Neural cell (in vitro differentiated cells): Measurements from ENCODE around the gene MEGF11. TPM values are rescaled to one million over a fixed set of nuclear protein-coding genes. Genes with fewer than 3 reads are reported as not detected.
"Not testable (repeated sequence)": the region's sequence is repeated elsewhere in the genome, so short reads cannot be mapped to it uniquely, and the experiment has no call there.

ENCODE experiments used
- H2AFZ ChIP-seq: fragments of 200-600, 300-800 bp; sonication (generic), shearing (Covaris generic); 2 replicates; pipeline ENCODE4 v1.6.0; 2014; ENCODE audit warnings: low read depth, mild to moderate bottlenecking, antibody characterized with exemption, low read length, moderate library complexity
- H3F3A ChIP-seq: fragments of 200-600 bp; shearing (Covaris generic); 2 replicates; pipeline ENCODE4 v1.6.1; 2016; ENCODE audit warnings: mild to moderate bottlenecking, moderate library complexity, mixed read lengths, antibody characterized with exemption, low read length; ENCODE audit not compliant: insufficient read depth, poor library complexity, severe bottlenecking
- H3K27ac ChIP-seq: fragments of 200-600, 300-800 bp; sonication (generic), shearing (Covaris generic); 2 replicates; pipeline ENCODE4 v1.5.1; 2014; ENCODE audit warnings: mild to moderate bottlenecking, low read length, moderate library complexity
- H3K27me3 ChIP-seq: fragments of 300-800, 200-600 bp; sonication (generic), shearing (Covaris generic); 2 replicates; pipeline ENCODE4 v1.6.0; 2014; ENCODE audit warnings: mild to moderate bottlenecking, low read depth, low read length, moderate library complexity; ENCODE audit not compliant: insufficient read depth
- H3K36me3 ChIP-seq: fragments of 300-800, 200-600 bp; sonication (generic), shearing (Covaris generic); 2 replicates; pipeline ENCODE4 v1.5.1; 2014; ENCODE audit warnings: mild to moderate bottlenecking, antibody characterized with exemption, low read length, moderate library complexity; ENCODE audit not compliant: insufficient read depth
- H3K4me2 ChIP-seq: fragments of 300-800, 200-600 bp; sonication (generic), shearing (Covaris generic); 2 replicates; pipeline ENCODE4 v1.6.0; 2014; ENCODE audit warnings: mild to moderate bottlenecking, low read length
- H3K4me3 ChIP-seq: fragments of 300-800, 200-600 bp; sonication (generic), shearing (Covaris generic); 2 replicates; pipeline ENCODE4 v1.5.1; 2014; ENCODE audit warnings: mild to moderate bottlenecking, low read length, moderate library complexity
- H3K79me2 ChIP-seq: fragments of 200-600 bp; shearing (Covaris generic); replicated peaks from 2 replicates; pipeline ENCODE4 v1.6.0; 2014; ENCODE audit warnings: mild to moderate bottlenecking, low read length, moderate library complexity; ENCODE audit not compliant: insufficient read depth
- H3K9ac ChIP-seq: fragments of 300-800, 200-600 bp; sonication (generic), shearing (Covaris generic); 2 replicates; pipeline ENCODE4 v1.6.1; 2016; ENCODE audit warnings: mild to moderate bottlenecking, low read length, mixed read lengths
- H3K9me2 ChIP-seq: fragments of 200-600 bp; shearing (Covaris generic); 2 replicates; pipeline ENCODE4 v1.6.1; 2016; ENCODE audit warnings: mild to moderate bottlenecking, low read length, mixed read lengths; ENCODE audit not compliant: insufficient read depth
- H3K9me3 ChIP-seq: fragments of 200-600, 300-800 bp; sonication (generic), shearing (Covaris generic); 2 replicates; pipeline ENCODE4 v1.6.1; 2016; ENCODE audit warnings: mild to moderate bottlenecking, mixed run types, low read length, moderate library complexity, mixed read lengths
- H4K20me1 ChIP-seq: fragments of 200-600 bp; shearing (Covaris generic); 2 replicates; pipeline ENCODE4 v1.6.1; 2016; ENCODE audit warnings: mild to moderate bottlenecking, mixed run types; ENCODE audit not compliant: insufficient read depth
- EZH2 ChIP-seq: fragments of 200-600, 300-800 bp; shearing (Covaris generic), sonication (generic); IDR thresholded peaks from 2 replicates; pipeline ENCODE4 v1.6.1; 2014; ENCODE audit warnings: antibody characterized with exemption, low read length, borderline replicate concordance, mild to moderate bottlenecking; ENCODE audit not compliant: insufficient read depth, poor library complexity, severe bottlenecking
- MXI1 ChIP-seq: fragments of 450-650 bp; conservative IDR thresholded peaks from 2 replicates; pipeline ENCODE4 v1.6.1; 2014; ENCODE audit warnings: antibody characterized with exemption, mild to moderate bottlenecking; ENCODE audit not compliant: poor library complexity, severe bottlenecking
- RAD21 ChIP-seq: fragments of 450-650 bp; conservative IDR thresholded peaks from 2 replicates; pipeline ENCODE4 v1.6.1; 2014; ENCODE audit warnings: antibody characterized with exemption, mild to moderate bottlenecking, moderate library complexity
- SMC3 ChIP-seq: fragments of 450-650 bp; conservative IDR thresholded peaks from 2 replicates; pipeline ENCODE4 v1.6.1; 2014; ENCODE audit warnings: antibody characterized with exemption, mild to moderate bottlenecking, moderate library complexity; ENCODE audit not compliant: poor library complexity
- TAF1 ChIP-seq: IDR thresholded peaks from 2 replicates; pipeline ENCODE4 v1.6.1; 2012; ENCODE audit warnings: low read depth
- polyA plus RNA-seq: library from polyadenylated mRNA; depleted of rRNA; stranded (reverse); fragments of >200 nt; gene quantifications from 2 replicates; pipeline ENCODE4 v1.2.3, GENCODE V29; 2014
- TF ChIP-seq, protein P1 (sequence below): IDR thresholded peaks from 2 replicates; pipeline ENCODE4 v1.6.1; 2012; ENCODE audit warnings: borderline replicate concordance
- TF ChIP-seq, protein P2 (sequence below): fragments of 450-650 bp; IDR thresholded peaks from 2 replicates; pipeline ENCODE4 v1.5.1; 2014; ENCODE audit warnings: antibody characterized with exemption, mild to moderate bottlenecking, moderate library complexity; ENCODE audit not compliant: poor library complexity, severe bottlenecking

MEGF11 gene
- polyA plus RNA-seq, 1 donor from 2014 or later: 0.64 TPM

- H2AFZ ChIP-seq: no peak overlapping the region
- TF ChIP-seq SMC3: no peak
- TF ChIP-seq, protein P1, sequence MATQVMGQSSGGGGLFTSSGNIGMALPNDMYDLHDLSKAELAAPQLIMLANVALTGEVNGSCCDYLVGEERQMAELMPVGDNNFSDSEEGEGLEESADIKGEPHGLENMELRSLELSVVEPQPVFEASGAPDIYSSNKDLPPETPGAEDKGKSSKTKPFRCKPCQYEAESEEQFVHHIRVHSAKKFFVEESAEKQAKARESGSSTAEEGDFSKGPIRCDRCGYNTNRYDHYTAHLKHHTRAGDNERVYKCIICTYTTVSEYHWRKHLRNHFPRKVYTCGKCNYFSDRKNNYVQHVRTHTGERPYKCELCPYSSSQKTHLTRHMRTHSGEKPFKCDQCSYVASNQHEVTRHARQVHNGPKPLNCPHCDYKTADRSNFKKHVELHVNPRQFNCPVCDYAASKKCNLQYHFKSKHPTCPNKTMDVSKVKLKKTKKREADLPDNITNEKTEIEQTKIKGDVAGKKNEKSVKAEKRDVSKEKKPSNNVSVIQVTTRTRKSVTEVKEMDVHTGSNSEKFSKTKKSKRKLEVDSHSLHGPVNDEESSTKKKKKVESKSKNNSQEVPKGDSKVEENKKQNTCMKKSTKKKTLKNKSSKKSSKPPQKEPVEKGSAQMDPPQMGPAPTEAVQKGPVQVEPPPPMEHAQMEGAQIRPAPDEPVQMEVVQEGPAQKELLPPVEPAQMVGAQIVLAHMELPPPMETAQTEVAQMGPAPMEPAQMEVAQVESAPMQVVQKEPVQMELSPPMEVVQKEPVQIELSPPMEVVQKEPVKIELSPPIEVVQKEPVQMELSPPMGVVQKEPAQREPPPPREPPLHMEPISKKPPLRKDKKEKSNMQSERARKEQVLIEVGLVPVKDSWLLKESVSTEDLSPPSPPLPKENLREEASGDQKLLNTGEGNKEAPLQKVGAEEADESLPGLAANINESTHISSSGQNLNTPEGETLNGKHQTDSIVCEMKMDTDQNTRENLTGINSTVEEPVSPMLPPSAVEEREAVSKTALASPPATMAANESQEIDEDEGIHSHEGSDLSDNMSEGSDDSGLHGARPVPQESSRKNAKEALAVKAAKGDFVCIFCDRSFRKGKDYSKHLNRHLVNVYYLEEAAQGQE: peak; percentile 49
- TF ChIP-seq EZH2: no peak
Measured at GRCh38 chr15:66004618-66005262, 248.8 kb downstream of the MEGF11 start.

GRCh38 chr15:66003129-66003528 lies 250.4 kb downstream of the MEGF11 start:
- H3K9me2 ChIP-seq, H3K36me3 ChIP-seq, H3K9me3 ChIP-seq, H2AFZ ChIP-seq, H3K27ac ChIP-seq, H3K79me2 ChIP-seq, H3K27me3 ChIP-seq, H3K4me3 ChIP-seq, H4K20me1 ChIP-seq, H3K4me2 ChIP-seq, H3K9ac ChIP-seq, H3F3A ChIP-seq: not testable (repeated sequence)

More at GRCh38 chr15:66004618-66005262, 248.8 kb downstream of the MEGF11 start:
- Histone ChIP-seq H3K4me2 (no peak overlapping the region), H3F3A (no peaks in the 10 kb centered on the region), H3K9me2 (no peaks in the 10 kb centered on the region), H3K9me3 (no peaks in the 10 kb centered on the region), H3K27me3 (no peaks in the 10 kb centered on the region), H3K79me2 (no peaks in the 10 kb centered on the region), H3K36me3 (no peaks in the 10 kb centered on the region), H3K9ac (no peak overlapping the region), H3K27ac (no peak overlapping the region), H3K4me3 (no peak overlapping the region), H4K20me1 (no peaks in the 10 kb centered on the region)

DNA sequence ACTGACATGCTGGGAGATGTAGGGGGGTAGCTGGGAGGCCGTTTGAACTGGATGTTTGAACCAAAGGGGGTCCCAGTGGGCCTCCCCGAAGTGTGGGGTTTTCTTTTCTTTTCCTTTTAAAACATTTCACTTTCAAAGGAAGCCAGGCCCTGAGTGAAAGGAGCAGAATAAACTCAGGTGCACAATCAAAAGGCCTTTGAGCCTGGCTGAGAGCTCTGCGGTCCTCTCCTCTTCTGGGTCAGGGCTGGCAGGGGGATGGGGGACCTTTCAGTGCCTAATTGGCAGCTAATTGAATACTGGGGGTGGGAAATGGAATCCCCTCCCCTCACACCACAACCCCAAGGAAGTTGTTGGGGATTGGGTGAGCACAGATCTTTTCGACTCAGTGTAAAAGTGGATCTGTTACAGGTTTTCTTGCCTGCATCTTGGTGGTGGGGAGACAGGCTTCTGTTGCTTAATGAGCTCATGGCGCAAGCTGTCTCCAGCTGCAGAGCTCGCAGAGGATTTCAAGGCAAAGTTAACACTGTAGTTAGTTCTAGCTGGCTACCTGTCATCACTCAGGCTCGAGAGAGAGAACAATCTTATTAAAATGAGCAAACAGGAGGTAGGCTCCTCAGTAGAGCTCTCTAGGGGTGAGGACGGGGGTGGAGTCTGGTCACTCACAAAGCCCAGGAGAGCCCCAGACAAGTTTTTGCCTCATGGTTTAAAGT lies 251.7 kb downstream of the MEGF11 start:
- Histone ChIP-seq H2AFZ (no peak overlapping the region), H4K20me1 (no peaks in the 10 kb centered on the region), H3K9ac (no peak overlapping the region), H3K4me3 (no peak overlapping the region), H3K36me3 (no peaks in the 10 kb centered on the region), H3K27me3 (no peaks in the 10 kb centered on the region), H3F3A (no peaks in the 10 kb centered on the region), H3K79me2 (no peaks in the 10 kb centered on the region), H3K9me3 (no peaks in the 10 kb centered on the region), H3K4me2 (no peak overlapping the region), H3K9me2 (no peaks in the 10 kb centered on the region), H3K27ac (no peak overlapping the region)
- TF ChIP-seq TAF1 (no peak), SMC3 (no peak), RAD21 (no peak), EZH2 (no peak), MXI1 (no peak)
- TF ChIP-seq, protein P2, sequence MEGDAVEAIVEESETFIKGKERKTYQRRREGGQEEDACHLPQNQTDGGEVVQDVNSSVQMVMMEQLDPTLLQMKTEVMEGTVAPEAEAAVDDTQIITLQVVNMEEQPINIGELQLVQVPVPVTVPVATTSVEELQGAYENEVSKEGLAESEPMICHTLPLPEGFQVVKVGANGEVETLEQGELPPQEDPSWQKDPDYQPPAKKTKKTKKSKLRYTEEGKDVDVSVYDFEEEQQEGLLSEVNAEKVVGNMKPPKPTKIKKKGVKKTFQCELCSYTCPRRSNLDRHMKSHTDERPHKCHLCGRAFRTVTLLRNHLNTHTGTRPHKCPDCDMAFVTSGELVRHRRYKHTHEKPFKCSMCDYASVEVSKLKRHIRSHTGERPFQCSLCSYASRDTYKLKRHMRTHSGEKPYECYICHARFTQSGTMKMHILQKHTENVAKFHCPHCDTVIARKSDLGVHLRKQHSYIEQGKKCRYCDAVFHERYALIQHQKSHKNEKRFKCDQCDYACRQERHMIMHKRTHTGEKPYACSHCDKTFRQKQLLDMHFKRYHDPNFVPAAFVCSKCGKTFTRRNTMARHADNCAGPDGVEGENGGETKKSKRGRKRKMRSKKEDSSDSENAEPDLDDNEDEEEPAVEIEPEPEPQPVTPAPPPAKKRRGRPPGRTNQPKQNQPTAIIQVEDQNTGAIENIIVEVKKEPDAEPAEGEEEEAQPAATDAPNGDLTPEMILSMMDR: no peak
